Measurements from ENCODE around the gene PBX3.

PBX3 gene

GRCh38 chr9:125985142-125985997 lies 238.2 kb downstream of the PBX3 start:
- DNase-seq: no peak

DNA sequence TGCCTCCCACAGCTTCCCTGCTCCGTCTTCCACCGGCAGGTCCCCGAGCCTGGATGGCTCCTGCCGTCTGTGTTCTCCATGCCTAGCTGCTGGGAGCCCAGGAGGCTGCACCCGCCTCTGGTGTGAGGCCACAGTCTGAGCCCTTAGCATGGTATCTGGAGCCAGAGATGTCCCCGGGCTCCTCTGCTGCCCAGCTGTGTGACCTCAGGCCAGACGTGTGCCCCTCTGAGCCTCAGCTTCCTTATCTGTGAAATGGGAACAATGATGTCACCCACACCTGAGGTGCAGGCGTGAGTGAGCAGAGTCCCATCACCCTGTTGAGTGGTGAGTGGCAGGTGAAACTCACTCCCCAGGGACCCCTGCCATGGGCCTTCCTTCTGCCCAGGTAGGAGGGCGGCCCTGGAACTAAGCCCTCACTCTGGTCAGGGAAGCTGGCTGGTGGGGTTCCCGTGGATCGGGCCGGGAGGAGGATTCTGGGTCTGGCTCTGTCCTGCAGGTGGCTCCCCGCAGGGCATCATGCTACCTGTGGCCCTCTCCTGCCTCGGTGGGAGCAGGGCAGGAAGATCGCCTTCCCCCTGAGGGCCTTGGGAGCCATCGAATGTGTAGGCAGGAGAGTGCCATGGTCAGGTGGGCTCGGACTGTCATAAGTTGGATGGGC lies 239.0 kb downstream of the PBX3 start:
- DNase-seq: no peak

DNA sequence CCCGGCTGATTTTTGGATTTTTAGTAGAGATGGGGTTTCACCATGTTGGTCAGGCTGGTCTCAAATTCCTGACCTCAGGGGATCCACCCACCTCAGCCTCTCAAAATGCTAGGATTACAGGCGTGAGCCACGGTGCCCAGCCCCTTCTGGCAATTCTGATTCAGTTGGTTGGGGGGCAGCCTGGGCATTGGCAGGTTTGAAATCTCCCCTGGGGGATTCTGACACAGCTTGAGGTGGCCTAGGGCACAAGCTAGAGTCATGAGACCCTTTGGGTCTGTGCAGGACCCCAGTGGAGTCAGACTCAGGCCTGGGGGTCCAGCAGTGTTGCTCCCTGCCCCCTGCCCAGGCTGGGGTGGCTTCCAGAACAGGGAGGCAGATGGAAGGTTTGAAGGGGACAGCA lies 239.8 kb downstream of the PBX3 start:
- no peak for DNase-seq

- no peak for DNase-seq
Observed at GRCh38 chr9:125987420-125987819, 240.2 kb downstream of the PBX3 start.

DNA sequence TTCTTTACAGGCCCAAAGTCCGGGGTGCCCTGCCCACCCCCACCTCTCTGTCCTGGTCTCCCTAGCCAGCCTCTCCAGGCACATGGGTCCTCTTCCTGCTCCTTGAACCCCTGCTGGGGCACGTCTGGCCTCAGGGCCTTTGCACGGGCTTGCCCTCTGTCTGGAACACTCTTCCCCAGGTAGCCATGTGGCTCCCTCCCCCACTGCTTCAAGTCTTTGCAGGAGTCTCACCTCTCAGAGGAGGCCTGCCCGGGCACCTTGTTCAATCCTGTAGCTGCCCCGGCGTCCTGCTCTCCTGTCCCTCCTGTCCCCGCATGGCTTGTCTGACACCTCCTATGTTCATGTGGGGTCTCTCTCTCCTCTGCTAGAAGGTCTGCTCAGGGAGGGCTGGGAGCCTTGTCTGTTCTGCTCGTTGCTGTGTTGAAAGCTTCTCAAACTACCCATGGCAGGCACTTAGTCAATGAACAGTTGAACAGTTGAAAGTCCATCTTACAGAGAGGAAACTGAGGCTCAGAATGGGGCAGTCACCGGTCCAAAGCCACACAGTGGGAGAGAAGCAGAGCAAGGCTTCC lies 241.4 kb downstream of the PBX3 start:
- no peak for DNase-seq

DNA sequence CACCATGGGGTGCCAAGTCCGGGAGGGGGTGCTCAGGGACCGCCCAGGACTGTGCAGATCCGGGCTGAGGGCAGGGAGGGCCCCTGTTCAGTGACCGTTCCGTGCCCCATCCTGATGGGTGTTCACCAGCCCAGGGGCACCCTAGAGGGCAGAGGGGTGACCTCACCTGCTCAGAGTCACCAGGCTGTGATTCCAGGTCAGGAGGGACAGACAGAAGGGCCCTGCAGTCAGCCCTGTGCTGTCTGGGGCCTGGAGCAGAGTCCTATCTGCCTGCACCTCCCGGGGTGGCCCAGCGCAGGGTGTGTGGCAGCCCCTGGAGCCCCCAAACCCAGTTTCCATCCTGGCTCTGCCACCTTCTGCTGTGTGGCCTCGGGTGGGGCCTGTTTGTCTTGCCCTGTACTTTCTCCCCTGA lies 241.9 kb downstream of the PBX3 start:
- no peak for DNase-seq

GRCh38 chr9:125989524-125990180 lies 242.5 kb downstream of the PBX3 start:
- DNase-seq: no peak

DNA sequence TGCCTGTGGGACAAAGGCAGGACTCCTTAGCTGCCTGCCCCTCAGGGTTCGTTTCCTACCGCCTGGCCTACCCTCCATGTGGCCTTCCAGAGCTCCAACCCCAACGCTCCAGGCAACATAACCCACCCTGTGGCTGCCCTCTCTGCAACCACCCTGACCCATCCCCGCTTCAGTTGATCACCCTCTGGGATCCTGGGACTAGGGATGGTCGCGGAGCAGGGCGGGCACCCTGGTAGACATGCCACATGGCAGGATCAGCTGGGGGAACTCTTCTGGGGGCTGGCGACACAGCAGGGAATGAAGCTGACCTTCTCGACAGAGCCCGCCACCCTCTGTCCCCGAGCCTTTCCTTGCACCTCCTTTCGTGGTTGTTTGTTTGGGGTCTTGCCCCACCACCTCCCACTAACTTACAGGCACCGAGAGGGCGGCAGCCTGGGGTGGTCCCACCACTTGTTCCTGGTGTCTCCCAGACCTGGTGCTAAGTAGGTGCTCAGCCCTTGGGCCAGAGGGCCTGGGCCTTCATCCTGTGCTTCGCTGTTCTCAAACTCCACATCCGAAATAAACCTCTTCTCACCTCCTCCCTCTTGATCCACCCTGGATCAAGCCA lies 243.1 kb downstream of the PBX3 start:
- no peak for DNase-seq

DNA sequence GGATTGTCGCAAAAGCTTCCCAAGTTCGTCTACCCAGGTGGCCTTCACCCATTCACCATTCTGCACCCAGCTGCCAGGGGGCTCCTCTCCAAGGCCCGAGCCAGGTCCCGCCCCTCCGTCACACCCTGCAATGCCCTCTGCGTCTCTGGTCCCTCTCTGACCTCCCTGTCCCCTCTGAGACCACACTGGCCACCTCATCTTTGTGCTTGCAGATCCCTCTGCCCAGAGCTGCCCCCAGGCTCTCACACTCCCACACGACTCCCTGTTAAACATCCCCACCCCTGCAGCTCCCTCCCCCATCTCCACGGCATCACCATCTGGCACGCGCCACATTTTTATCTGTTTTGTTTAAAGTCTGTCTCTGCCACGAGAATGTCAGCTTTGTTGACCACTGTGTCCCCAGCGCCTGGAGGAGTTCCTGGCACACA lies 243.6 kb downstream of the PBX3 start:
- DNase-seq: no peak

GRCh38 chr9:125991886-125992529 lies 244.8 kb downstream of the PBX3 start:
- no peak for DNase-seq

- DNase-seq: no peak
Observed at GRCh38 chr9:125992557-125992956, 245.4 kb downstream of the PBX3 start.

- no peak for DNase-seq
Observed at GRCh38 chr9:125993466-125993865, 246.3 kb downstream of the PBX3 start.

DNA sequence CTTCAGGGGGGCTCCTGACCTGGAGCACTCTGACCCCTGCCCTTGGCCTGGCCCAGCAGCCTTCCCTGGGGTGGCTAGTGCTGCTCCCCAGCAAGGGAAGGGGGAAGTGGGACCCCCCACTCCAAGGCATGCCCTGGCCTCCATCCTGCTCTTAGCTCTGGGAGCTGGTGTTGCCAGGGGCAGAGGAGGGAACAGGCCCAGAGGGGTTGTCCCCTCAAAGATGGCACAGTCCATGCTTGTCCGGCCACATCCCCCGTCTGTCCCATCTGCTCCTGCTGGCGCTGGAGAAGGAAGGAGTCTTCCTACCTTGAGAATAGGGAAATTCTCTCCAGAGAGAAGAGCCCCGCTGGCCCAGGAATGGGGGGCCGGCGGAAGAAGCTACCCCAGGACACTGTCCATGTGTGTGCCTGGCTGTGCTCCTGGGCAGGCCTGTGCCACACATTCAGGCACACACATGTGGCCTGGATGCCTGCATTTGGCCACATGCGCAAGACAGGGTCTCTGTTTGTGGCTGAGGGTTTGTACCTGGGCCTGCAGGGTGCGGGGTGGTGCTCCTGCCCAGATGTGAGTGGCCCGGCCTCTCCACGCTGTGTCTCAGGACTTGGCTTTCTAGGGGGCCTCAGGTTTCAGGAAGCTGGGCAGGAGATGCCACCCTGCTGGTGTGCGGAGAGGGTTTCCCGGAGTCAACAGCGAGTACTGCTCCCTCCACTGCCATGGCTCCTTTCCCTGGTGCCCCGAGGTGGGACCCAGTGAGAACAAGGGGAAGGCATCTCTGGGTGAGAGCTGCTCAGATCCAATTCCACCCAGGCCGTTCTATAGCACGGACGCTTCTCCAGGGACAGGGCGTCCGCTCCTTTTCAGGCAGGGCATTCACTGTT lies 247.1 kb downstream of the PBX3 start:
- no peak for DNase-seq

DNA sequence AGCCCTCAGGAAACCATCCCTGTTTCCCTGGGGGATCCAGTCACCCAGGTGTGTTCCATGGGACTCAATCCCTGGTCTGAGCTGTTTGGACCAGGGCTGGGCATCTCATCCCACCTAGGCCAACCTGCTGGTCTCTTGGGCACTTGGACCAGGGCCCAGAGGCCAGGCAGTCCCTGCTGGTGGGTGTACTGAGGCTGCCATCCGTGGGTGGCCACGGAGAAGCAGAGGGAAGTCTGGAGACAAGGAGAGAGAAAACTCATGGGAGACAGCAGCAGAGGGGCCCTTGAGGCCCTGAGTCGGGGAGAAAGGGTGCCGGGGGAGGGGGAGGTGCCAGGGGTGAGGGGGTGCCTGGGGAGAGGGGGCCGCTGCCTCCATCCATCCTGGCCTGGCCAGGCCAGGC lies 247.8 kb downstream of the PBX3 start:
- no peak for DNase-seq

DNA sequence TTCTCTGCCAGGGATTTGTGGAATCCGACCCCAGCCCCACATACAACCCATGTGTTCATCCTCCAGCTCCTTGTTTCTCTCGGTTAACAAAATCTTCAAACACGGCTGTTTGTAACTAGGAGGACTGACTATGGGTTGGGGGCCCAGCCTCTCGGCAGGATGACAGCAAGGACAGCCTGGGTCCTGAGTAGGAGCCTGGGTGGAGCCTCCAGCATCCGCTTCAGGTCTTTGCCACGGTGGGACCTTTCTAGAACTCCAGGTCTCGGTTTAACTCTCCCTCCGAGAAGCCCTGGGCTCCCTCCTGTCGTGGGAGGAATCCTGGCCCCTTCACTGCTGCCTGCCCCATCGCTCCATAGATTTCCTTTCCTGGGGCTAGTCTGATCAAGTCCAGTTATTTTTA lies 248.5 kb downstream of the PBX3 start:
- no peak for DNase-seq

DNA sequence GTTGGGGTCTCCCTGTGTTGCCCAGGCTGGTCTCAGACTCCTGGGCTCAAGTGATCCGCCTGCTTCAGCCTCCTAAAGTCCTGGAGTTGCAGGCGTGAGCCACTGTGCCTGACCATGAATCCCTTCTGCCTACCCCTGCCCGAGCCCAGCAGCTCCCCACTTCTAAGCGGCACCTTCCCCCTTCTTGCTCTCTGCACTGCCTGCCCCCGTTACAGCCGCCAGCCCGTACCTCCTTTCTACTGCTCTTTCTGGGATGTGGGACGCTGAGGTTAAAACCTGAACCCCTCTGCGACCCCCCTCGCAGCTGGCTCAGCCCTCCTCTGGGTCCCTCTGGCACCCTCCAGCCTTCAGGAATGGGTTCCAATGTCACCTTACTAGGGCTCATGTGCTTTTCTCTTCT lies 249.6 kb downstream of the PBX3 start:
- DNase-seq: no peak

GRCh38 chr9:125997196-125997823 lies 250.1 kb downstream of the PBX3 start:
- peak; percentile 95 for DNase-seq

DNA sequence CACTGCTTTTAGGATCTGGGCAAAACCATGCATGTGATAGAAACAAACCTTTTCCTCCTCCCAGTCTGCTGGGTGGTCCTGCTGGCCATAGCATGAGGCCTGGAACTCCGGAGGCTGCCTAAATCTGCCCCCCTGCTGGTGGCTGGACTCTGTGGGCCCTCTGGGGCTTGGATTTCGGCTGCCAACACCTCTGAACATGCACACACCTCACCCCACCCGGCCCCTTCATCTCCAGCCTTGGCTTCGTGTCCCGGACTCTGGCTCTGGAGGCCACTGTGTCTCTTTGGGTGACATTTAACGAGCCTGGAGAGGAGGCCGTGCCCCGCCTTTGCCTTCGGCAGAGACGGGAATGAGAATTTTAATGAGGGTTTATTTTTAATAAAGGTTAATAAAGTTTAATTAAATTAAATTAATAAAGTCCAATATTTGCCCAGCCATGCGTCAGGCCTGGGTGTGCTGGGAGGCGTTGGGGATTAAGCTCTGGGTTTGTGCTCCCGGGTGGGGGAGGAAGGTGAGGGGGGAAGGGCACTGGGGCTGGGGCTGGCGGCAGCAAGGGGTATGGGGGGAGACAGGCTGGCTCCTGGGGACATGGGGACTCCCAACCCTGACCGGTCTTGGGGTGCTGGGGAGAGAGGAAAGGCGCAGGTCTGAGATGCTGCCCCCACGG lies 251.8 kb downstream of the PBX3 start:
- no peak for DNase-seq

DNA sequence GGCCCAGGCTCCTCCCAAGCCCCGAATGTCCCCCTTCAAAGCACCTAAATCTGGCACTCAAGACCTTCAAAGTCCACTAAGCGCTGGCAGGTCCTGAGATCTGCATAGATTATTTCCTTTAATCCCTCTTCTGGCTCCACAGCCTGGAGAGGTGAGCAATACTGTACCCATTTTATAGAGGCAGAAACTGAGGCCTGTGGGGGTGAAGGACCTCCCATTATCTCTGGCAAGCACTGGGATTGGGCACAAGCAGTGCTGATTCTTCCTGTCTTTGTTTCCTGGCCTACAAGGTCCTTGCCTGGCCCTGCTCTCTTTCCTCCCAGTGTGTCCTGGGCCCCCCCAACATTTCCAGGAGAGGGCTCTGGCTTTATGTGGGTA lies 252.3 kb downstream of the PBX3 start:
- DNase-seq: no peak

GRCh38 chr9:126000256-126000655 lies 253.1 kb downstream of the PBX3 start:
- DNase-seq: no peak

All from NCI-H1105 treated with DMSO at 0.1 percent for 48 hours (cell line).